Natural killer cell (primary cell): ENCODE measurements around the gene AQR. TPM values are rescaled to one million over a fixed set of nuclear protein-coding genes. Genes with fewer than 3 reads are reported as not detected.
"Not testable (repeated sequence)": the region's sequence is repeated elsewhere in the genome, so short reads cannot be mapped to it uniquely, and the experiment has no call there.

ENCODE experiments used
- ATAC-seq, 3 donors: fragments of 150-1000 bp in 2 of 3; fragments of 200-7000 bp in 1 of 3; cut with Tn5 transposase; 1 replicate in 1 of 3; 2 replicates in 2 of 3; pipeline ENCODE4 v1.10.0; 2021; ENCODE audit warnings: mild to moderate bottlenecking in 2 of 3, moderate library complexity in 2 of 3
- DNase-seq, 2 donors: peaks; one replicate each; pipeline versions ENCODE4 v3.0.0 to v3.0.0-alpha.2; 2013 to 2021; ENCODE audit warnings: mixed read lengths in 1 of 2
- H3K27ac ChIP-seq: one replicate; pipeline ENCODE4 v1.5.1; 2013; ENCODE audit warnings: mild to moderate bottlenecking, low read length
- H3K27me3 ChIP-seq: one replicate; pipeline ENCODE4 v1.6.1; 2013; ENCODE audit warnings: low read length; ENCODE audit not compliant: control insufficient read depth, insufficient read depth
- H3K36me3 ChIP-seq: one replicate; pipeline ENCODE4 v1.6.1; 2013; ENCODE audit warnings: low read length; ENCODE audit not compliant: control insufficient read depth, insufficient read depth
- H3K4me1 ChIP-seq: one replicate; pipeline ENCODE4 v1.6.1; 2013; ENCODE audit warnings: low read length; ENCODE audit not compliant: control insufficient read depth, insufficient read depth
- H3K4me3 ChIP-seq: one replicate; pipeline ENCODE4 v1.5.1; 2013; ENCODE audit warnings: low read length
- H3K9me3 ChIP-seq: one replicate; pipeline ENCODE4 v1.6.1; 2013; ENCODE audit warnings: low read length; ENCODE audit not compliant: control insufficient read depth, insufficient read depth
- H3K27ac Mint-ChIP-seq, 2 donors: one replicate each; pipeline ENCODE4 v1.8.0; 2022; ENCODE audit warnings: mild to moderate bottlenecking in 2 of 2, mixed read lengths in 2 of 2, moderate library complexity in 1 of 2
- H3K27me3 Mint-ChIP-seq, 2 donors: one replicate each; pipeline ENCODE4 v1.8.0; 2022; ENCODE audit warnings: low read depth in 2 of 2, mixed read lengths in 2 of 2
- H3K36me3 Mint-ChIP-seq: one replicate; pipeline ENCODE4 v1.8.0; 2022; ENCODE audit warnings: mixed read lengths
- H3K4me1 Mint-ChIP-seq, 2 donors: one replicate each; pipeline ENCODE4 v1.8.0; 2022; ENCODE audit warnings: mixed read lengths in 2 of 2
- H3K4me3 Mint-ChIP-seq: one replicate; pipeline ENCODE4 v1.8.0; 2022; ENCODE audit warnings: mild to moderate bottlenecking, moderate library complexity, mixed read lengths
- H3K9me3 Mint-ChIP-seq, 2 donors: one replicate each; pipeline ENCODE4 v1.8.0; 2022; ENCODE audit warnings: mixed read lengths in 2 of 2
- WGBS: methylation state at CpG from one replicate; pipeline ENCODE4 v1.1.7; 2013; ENCODE audit warnings: missing lambda C conversion rate; ENCODE audit not compliant: insufficient coverage; 5-methylcytosine and 5-hydroxymethylcytosine counted together
- intact Hi-C: fragments of 100-400 bp; cut with micrococcal nuclease; formaldehyde crosslinking; loops from one replicate; pipeline ENCODE4 v1.14.2; 2022
- total RNA-seq, 4 donors: library from RNA; stranded (reverse); fragments of 120-200 nt in 1 of 4; gene quantifications; one replicate each; pipeline versions ENCODE4 v1.2.3 to v1.2.4, GENCODE V29; 2013 to 2022
- TF ChIP-seq, protein P1 (sequence below): fragments of 200-600 bp; IDR thresholded peaks from one replicate; pipeline ENCODE4 v1.8.0; 2022; ENCODE audit warnings: antibody characterized with exemption

The AQR gene
- total RNA-seq, 3 donors from 2014 or later (not counting 1 experiment from before 2014, with no cell fraction given) = 44.8 to 64.4 (median 53.0) TPM

- Mint-ChIP-seq H3K4me1 (no peaks in the 10 kb centered on the region), H3K4me3 (no peak overlapping the region), H3K27me3 (peaks cover 14 to 59% of the 10 kb centered on the region in 2 donors), H3K36me3 (no peaks in the 10 kb centered on the region), H3K27ac (no peak overlapping the region), H3K9me3 (no peaks in the 10 kb centered on the region)
- TF ChIP-seq, protein P1, sequence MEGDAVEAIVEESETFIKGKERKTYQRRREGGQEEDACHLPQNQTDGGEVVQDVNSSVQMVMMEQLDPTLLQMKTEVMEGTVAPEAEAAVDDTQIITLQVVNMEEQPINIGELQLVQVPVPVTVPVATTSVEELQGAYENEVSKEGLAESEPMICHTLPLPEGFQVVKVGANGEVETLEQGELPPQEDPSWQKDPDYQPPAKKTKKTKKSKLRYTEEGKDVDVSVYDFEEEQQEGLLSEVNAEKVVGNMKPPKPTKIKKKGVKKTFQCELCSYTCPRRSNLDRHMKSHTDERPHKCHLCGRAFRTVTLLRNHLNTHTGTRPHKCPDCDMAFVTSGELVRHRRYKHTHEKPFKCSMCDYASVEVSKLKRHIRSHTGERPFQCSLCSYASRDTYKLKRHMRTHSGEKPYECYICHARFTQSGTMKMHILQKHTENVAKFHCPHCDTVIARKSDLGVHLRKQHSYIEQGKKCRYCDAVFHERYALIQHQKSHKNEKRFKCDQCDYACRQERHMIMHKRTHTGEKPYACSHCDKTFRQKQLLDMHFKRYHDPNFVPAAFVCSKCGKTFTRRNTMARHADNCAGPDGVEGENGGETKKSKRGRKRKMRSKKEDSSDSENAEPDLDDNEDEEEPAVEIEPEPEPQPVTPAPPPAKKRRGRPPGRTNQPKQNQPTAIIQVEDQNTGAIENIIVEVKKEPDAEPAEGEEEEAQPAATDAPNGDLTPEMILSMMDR = no peak
- Histone ChIP-seq H3K27ac (no peak overlapping the region), H3K27me3 (no peaks in the 10 kb centered on the region), H3K4me3 (no peak overlapping the region), H3K36me3 (no peaks in the 10 kb centered on the region), H3K9me3 (no peaks in the 10 kb centered on the region), H3K4me1 (no peaks in the 10 kb centered on the region)
- ATAC-seq (no peak), DNase-seq (no peak)
- intact Hi-C loops = no loop called here
- whole genome bisulfite sequencing = no CpG with 5 or more reads among the region's 1 CpG
These were observed 157.2 kb downstream of the AQR start for GRCh38 chr15:34812369-34812768.

- H3K9me3 ChIP-seq = no peaks in the 10 kb centered on the region
- DNase-seq = no peak
- H3K36me3 Mint-ChIP-seq = no peaks in the 10 kb centered on the region
- no peak for ATAC-seq
- peaks cover 12 to 50% of the 10 kb centered on the region in 2 donors for H3K27me3 Mint-ChIP-seq
- H3K9me3 Mint-ChIP-seq = peaks cover 0 to 5% of the 10 kb centered on the region in 2 donors
- H3K27me3 ChIP-seq = no peaks in the 10 kb centered on the region
- TF ChIP-seq, protein P1 = no peak
- H3K4me3 ChIP-seq = no peak overlapping the region
- no peak overlapping the region for H3K27ac Mint-ChIP-seq
- H3K27ac ChIP-seq = no peak overlapping the region
- no peaks in the 10 kb centered on the region for H3K36me3 ChIP-seq
- H3K4me3 Mint-ChIP-seq = no peak overlapping the region
- H3K4me1 ChIP-seq = no peaks in the 10 kb centered on the region
- 95% methylated on average over 5 of the region's 5 CpGs for WGBS
- no peaks in the 10 kb centered on the region for H3K4me1 Mint-ChIP-seq
- intact Hi-C loops = no loop called here
These were observed 159.0 kb downstream of the AQR start for GRCh38 chr15:34810443-34811129.

- TF ChIP-seq, protein P1 = no peak
- H3K27me3 Mint-ChIP-seq = peaks cover 8 to 45% of the 10 kb centered on the region in 2 donors
- Histone ChIP-seq H3K4me1 (no peaks in the 10 kb centered on the region), H3K27me3 (no peaks in the 10 kb centered on the region), H3K27ac (no peak overlapping the region), H3K4me3 (no peak overlapping the region), H3K9me3 (no peaks in the 10 kb centered on the region), H3K36me3 (no peaks in the 10 kb centered on the region)
- intact Hi-C loops = no loop called here
- H3K36me3 Mint-ChIP-seq = no peaks in the 10 kb centered on the region
- no peaks in the 10 kb centered on the region for H3K4me1 Mint-ChIP-seq
- WGBS = 75% methylated on average over 3 of the region's 3 CpGs
- no peak overlapping the region for H3K4me3 Mint-ChIP-seq
- no peak overlapping the region for H3K27ac Mint-ChIP-seq
- ATAC-seq = no peak
- peaks cover 0 to 5% of the 10 kb centered on the region in 2 donors for H3K9me3 Mint-ChIP-seq
- DNase-seq = no peak
These were observed 160.4 kb downstream of the AQR start for GRCh38 chr15:34809186-34809585.

- 90% methylated on average over 2 of the region's 3 CpGs for WGBS
- TF ChIP-seq, protein P1 = no peak
- no peaks in the 10 kb centered on the region for H3K36me3 Mint-ChIP-seq
- intact Hi-C loops = no loop called here
- H3K27ac Mint-ChIP-seq = no peak overlapping the region
- peaks cover 0 to 5% of the 10 kb centered on the region in 2 donors for H3K9me3 Mint-ChIP-seq
- Histone ChIP-seq H3K27ac (no peak overlapping the region), H3K27me3 (peaks cover 2% of the 10 kb centered on the region), H3K9me3 (no peaks in the 10 kb centered on the region), H3K4me1 (no peaks in the 10 kb centered on the region), H3K36me3 (no peaks in the 10 kb centered on the region), H3K4me3 (no peak overlapping the region)
- H3K27me3 Mint-ChIP-seq = peaks cover 4 to 46% of the 10 kb centered on the region in 2 donors
- no peak for ATAC-seq
- H3K4me3 Mint-ChIP-seq = no peak overlapping the region
- no peaks in the 10 kb centered on the region for H3K4me1 Mint-ChIP-seq
- no peak for DNase-seq
These were observed 161.5 kb downstream of the AQR start for GRCh38 chr15:34808016-34808415.

DNA sequence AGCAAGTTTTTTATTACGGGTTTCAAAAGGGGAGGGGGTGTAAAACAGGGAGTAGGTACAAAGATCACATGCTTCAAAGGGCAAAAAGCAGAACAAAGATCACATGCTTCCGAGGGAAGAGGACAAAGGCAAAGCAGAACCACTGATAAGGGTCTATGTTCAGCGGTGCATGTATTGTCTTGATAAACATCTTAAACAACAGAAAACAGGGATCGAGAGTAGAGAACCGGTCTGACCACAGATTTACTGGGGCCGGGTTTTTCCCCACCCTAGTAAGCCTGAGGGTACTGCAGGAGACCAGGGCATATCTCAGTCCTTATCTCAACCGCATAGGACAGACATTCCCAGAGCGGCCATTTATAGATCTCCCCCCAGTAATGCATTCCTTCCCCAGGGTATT, 162.3 kb downstream of the AQR start:
- peaks cover 3 to 47% of the 10 kb centered on the region in 2 donors for H3K27me3 Mint-ChIP-seq
- H3K4me3 ChIP-seq, H3K9me3 ChIP-seq, H3K36me3 Mint-ChIP-seq, H3K36me3 ChIP-seq, intact Hi-C loops, ATAC-seq, H3K27ac ChIP-seq, H3K27ac Mint-ChIP-seq, H3K4me3 Mint-ChIP-seq, H3K27me3 ChIP-seq, H3K9me3 Mint-ChIP-seq, H3K4me1 ChIP-seq, H3K4me1 Mint-ChIP-seq, DNase-seq: not testable (repeated sequence)
- 78% methylated on average over 7 of the region's 8 CpGs for WGBS
